SK-N-SH treated with all-trans-retinoic acid at 6 μM for 48 hours (cell line): ENCODE data around the gene RALB.
A peak's percentile ranks its signal among the peaks of the same experiment; 100 is the strongest.

ENCODE experiments used
- ATAC-seq: fragments of 200-7000 bp; cut with Tn5 transposase; 3 replicates; pipeline ENCODE4 v1.9.1; 2020; ENCODE audit warnings: mild to moderate bottlenecking, moderate library complexity
- ARNTL ChIP-seq: fragments of 450-650 bp; formaldehyde crosslinking; IDR thresholded peaks from 2 replicates; pipeline ENCODE4 v1.5.0; 2020; ENCODE audit warnings: low read depth, mild to moderate bottlenecking, moderate library complexity, borderline replicate concordance
- BACH2 ChIP-seq: fragments of 250-450 bp; sonication (Bioruptor Pico); IDR thresholded peaks from 2 replicates; pipeline ENCODE4 v1.9.0; 2021; ENCODE audit warnings: mild to moderate bottlenecking, borderline replicate concordance
- ESRRG ChIP-seq: fragments of 250-450 bp; sonication (Bioruptor Pico); IDR thresholded peaks from 2 replicates; pipeline ENCODE4 v1.6.1; 2021; ENCODE audit warnings: mild to moderate bottlenecking
- GLIS3 ChIP-seq: fragments of 250-450 bp; sonication (Bioruptor Pico); IDR thresholded peaks from 2 replicates; pipeline ENCODE4 v1.5.0; 2020; ENCODE audit warnings: mild to moderate bottlenecking, moderate library complexity
- ISL1 ChIP-seq: fragments of 250-450 bp; sonication (Bioruptor Pico); IDR thresholded peaks from 2 replicates; pipeline ENCODE4 v2.1.2; 2022; ENCODE audit warnings: mild to moderate bottlenecking, moderate library complexity
- OSR1 ChIP-seq: fragments of 250-450 bp; sonication (Bioruptor Pico); IDR thresholded peaks from 2 replicates; pipeline ENCODE4 v1.8.0; 2022; ENCODE audit warnings: moderate library complexity, mild to moderate bottlenecking, inconsistent platforms
- PPARA ChIP-seq: fragments of 250-450 bp; sonication (Bioruptor Pico); IDR thresholded peaks from 2 replicates; pipeline ENCODE4 v1.5.0; 2020; ENCODE audit warnings: mild to moderate bottlenecking, borderline replicate concordance
- RARB ChIP-seq: fragments of 250-450 bp; sonication (Bioruptor Pico); IDR thresholded peaks from 2 replicates; pipeline ENCODE4 v1.8.0; 2021; ENCODE audit warnings: mild to moderate bottlenecking, moderate library complexity
- TCF4 ChIP-seq: fragments of 250-450 bp; sonication (Bioruptor Pico); IDR thresholded peaks from 2 replicates; pipeline ENCODE4 v1.8.0; 2021; ENCODE audit warnings: mild to moderate bottlenecking, moderate library complexity, borderline replicate concordance
- TOX ChIP-seq: fragments of 250-450 bp; sonication (Bioruptor Pico); IDR thresholded peaks from 2 replicates; pipeline ENCODE4 v1.8.0; 2021; ENCODE audit warnings: mild to moderate bottlenecking, moderate library complexity, borderline replicate concordance
- ZC3H10 ChIP-seq: fragments of 250-450 bp; sonication (Bioruptor Pico); IDR thresholded peaks from 2 replicates; pipeline ENCODE4 v1.5.1; 2021; ENCODE audit warnings: mild to moderate bottlenecking, moderate library complexity
- ZFP3 ChIP-seq: fragments of 250-450 bp; sonication (Bioruptor Pico); IDR thresholded peaks from 2 replicates; pipeline ENCODE4 v1.5.0; 2020; ENCODE audit warnings: mild to moderate bottlenecking, moderate library complexity
- ZFP30 ChIP-seq: fragments of 450-650 bp; formaldehyde crosslinking; IDR thresholded peaks from 2 replicates; pipeline ENCODE4 v1.5.0; 2022; ENCODE audit warnings: mild to moderate bottlenecking, moderate library complexity
- ZNF565 ChIP-seq: fragments of 450-650 bp; formaldehyde crosslinking; conservative IDR thresholded peaks from 2 replicates; pipeline ENCODE4 v1.5.0; 2020; ENCODE audit warnings: low read depth, mild to moderate bottlenecking, moderate library complexity
- ZNF70 ChIP-seq: fragments of 450-650 bp; formaldehyde crosslinking; IDR thresholded peaks from 2 replicates; pipeline ENCODE4 v1.5.0; 2020; ENCODE audit warnings: mild to moderate bottlenecking, moderate library complexity
- ZNF8 ChIP-seq: fragments of 450-650 bp; formaldehyde crosslinking; IDR thresholded peaks from 2 replicates; pipeline ENCODE4 v1.5.0; 2020; ENCODE audit warnings: mild to moderate bottlenecking, moderate library complexity
- TF ChIP-seq, protein P1 (sequence below): fragments of 250-450 bp; sonication (Bioruptor Pico); IDR thresholded peaks from 2 replicates; pipeline ENCODE4 v1.5.1; 2020; ENCODE audit warnings: low read depth, mild to moderate bottlenecking, moderate library complexity
- TF ChIP-seq, protein P2 (sequence below): fragments of 250-450 bp; sonication (Bioruptor Pico); IDR thresholded peaks from 2 replicates; pipeline ENCODE4 v1.5.0; 2020; ENCODE audit warnings: mild to moderate bottlenecking, moderate library complexity
- TF ChIP-seq, protein P3 (sequence below): fragments of 250-450 bp; sonication (Bioruptor Pico); IDR thresholded peaks from 2 replicates; pipeline ENCODE4 v1.8.0; 2020; ENCODE audit warnings: mild to moderate bottlenecking, moderate library complexity, borderline replicate concordance
- TF ChIP-seq, protein P4 (sequence below): fragments of 250-450 bp; sonication (Bioruptor Pico); IDR thresholded peaks from 2 replicates; pipeline ENCODE4 v1.5.1; 2021; ENCODE audit warnings: mild to moderate bottlenecking, moderate library complexity

Gene RALB

DNA sequence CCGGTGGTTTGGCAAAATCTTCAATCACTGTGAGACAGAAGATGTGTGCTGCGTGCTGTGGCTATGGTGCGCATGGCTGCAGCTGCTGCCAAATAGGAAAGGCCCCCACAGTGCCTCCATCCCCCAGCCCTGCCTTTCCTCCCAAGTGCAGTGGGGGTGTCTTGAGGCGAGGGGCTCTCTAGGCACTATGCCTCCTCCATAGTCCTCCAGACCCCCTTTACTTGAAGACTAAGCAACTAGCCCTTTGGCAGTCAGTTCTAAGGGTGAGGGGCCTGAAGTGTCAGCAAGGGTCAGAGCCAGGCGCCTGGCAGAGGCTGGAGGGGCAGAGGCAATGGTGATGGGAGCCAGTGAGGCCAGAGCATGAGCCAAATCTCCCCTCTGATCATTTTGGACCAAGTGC is 15.9 kb upstream of the RALB start:
- no peak for TF ChIP-seq ARNTL (CRISPR knock-in tag)
- no peak for TF ChIP-seq ZNF565 (CRISPR knock-in tag)
- TF ChIP-seq, protein P1, sequence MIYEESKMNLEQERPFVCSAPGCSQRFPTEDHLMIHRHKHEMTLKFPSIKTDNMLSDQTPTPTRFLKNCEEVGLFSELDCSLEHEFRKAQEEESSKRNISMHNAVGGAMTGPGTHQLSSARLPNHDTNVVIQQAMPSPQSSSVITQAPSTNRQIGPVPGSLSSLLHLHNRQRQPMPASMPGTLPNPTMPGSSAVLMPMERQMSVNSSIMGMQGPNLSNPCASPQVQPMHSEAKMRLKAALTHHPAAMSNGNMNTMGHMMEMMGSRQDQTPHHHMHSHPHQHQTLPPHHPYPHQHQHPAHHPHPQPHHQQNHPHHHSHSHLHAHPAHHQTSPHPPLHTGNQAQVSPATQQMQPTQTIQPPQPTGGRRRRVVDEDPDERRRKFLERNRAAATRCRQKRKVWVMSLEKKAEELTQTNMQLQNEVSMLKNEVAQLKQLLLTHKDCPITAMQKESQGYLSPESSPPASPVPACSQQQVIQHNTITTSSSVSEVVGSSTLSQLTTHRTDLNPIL (CRISPR knock-in tag): no peak
- no peak for TF ChIP-seq BACH2 (CRISPR knock-in tag)
- TF ChIP-seq GLIS3 (CRISPR knock-in tag): no peak
- no peak for TF ChIP-seq ZNF70 (CRISPR knock-in tag)
- no peak for TF ChIP-seq ZC3H10 (CRISPR knock-in tag)
- TF ChIP-seq OSR1: no peak
- TF ChIP-seq ISL1 (CRISPR knock-in tag): no peak
- TF ChIP-seq, protein P2, sequence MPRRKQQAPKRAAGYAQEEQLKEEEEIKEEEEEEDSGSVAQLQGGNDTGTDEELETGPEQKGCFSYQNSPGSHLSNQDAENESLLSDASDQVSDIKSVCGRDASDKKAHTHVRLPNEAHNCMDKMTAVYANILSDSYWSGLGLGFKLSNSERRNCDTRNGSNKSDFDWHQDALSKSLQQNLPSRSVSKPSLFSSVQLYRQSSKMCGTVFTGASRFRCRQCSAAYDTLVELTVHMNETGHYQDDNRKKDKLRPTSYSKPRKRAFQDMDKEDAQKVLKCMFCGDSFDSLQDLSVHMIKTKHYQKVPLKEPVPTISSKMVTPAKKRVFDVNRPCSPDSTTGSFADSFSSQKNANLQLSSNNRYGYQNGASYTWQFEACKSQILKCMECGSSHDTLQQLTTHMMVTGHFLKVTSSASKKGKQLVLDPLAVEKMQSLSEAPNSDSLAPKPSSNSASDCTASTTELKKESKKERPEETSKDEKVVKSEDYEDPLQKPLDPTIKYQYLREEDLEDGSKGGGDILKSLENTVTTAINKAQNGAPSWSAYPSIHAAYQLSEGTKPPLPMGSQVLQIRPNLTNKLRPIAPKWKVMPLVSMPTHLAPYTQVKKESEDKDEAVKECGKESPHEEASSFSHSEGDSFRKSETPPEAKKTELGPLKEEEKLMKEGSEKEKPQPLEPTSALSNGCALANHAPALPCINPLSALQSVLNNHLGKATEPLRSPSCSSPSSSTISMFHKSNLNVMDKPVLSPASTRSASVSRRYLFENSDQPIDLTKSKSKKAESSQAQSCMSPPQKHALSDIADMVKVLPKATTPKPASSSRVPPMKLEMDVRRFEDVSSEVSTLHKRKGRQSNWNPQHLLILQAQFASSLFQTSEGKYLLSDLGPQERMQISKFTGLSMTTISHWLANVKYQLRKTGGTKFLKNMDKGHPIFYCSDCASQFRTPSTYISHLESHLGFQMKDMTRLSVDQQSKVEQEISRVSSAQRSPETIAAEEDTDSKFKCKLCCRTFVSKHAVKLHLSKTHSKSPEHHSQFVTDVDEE (CRISPR knock-in tag): no peak
- TF ChIP-seq ESRRG (CRISPR knock-in tag): no peak
- no peak for TF ChIP-seq ZFP30
- TF ChIP-seq, protein P3, sequence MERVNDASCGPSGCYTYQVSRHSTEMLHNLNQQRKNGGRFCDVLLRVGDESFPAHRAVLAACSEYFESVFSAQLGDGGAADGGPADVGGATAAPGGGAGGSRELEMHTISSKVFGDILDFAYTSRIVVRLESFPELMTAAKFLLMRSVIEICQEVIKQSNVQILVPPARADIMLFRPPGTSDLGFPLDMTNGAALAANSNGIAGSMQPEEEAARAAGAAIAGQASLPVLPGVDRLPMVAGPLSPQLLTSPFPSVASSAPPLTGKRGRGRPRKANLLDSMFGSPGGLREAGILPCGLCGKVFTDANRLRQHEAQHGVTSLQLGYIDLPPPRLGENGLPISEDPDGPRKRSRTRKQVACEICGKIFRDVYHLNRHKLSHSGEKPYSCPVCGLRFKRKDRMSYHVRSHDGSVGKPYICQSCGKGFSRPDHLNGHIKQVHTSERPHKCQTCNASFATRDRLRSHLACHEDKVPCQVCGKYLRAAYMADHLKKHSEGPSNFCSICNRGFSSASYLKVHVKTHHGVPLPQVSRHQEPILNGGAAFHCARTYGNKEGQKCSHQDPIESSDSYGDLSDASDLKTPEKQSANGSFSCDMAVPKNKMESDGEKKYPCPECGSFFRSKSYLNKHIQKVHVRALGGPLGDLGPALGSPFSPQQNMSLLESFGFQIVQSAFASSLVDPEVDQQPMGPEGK (CRISPR knock-in tag): no peak
- TF ChIP-seq TOX (CRISPR knock-in tag): no peak
- ATAC-seq: no peak

DNA sequence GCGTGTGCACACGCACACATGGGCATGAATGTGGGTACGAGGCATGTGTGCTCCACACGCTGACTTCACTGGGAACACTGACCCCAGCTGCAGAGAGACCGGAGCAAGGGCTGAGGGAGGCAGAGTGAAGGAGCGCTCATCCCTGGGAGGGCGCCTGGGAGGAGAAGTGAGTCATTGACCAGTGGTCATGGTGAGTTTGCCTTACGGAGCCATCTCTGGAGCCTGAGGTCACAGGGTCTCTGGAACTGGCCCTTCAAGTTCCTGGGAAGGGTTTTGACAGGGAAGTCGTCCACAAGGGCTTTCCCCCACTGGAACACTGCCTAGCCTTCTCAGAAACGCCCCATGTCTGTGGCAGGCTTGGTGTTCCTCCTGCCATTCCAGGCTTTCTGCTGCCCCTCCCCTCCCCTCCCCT is 15.2 kb upstream of the RALB start:
- TF ChIP-seq, protein P3 (CRISPR knock-in tag): no peak
- TF ChIP-seq ZNF8 (CRISPR knock-in tag) (no peak), ZNF565 (CRISPR knock-in tag) (no peak), PPARA (CRISPR knock-in tag) (no peak), ZNF70 (CRISPR knock-in tag) (no peak), GLIS3 (CRISPR knock-in tag) (no peak)
- TF ChIP-seq, protein P4, sequence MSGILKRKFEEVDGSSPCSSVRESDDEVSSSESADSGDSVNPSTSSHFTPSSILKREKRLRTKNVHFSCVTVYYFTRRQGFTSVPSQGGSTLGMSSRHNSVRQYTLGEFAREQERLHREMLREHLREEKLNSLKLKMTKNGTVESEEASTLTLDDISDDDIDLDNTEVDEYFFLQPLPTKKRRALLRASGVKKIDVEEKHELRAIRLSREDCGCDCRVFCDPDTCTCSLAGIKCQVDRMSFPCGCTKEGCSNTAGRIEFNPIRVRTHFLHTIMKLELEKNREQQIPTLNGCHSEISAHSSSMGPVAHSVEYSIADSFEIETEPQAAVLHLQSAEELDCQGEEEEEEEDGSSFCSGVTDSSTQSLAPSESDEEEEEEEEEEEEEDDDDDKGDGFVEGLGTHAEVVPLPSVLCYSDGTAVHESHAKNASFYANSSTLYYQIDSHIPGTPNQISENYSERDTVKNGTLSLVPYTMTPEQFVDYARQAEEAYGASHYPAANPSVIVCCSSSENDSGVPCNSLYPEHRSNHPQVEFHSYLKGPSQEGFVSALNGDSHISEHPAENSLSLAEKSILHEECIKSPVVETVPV (CRISPR knock-in tag): no peak
- ATAC-seq: peak; percentile 66

DNA sequence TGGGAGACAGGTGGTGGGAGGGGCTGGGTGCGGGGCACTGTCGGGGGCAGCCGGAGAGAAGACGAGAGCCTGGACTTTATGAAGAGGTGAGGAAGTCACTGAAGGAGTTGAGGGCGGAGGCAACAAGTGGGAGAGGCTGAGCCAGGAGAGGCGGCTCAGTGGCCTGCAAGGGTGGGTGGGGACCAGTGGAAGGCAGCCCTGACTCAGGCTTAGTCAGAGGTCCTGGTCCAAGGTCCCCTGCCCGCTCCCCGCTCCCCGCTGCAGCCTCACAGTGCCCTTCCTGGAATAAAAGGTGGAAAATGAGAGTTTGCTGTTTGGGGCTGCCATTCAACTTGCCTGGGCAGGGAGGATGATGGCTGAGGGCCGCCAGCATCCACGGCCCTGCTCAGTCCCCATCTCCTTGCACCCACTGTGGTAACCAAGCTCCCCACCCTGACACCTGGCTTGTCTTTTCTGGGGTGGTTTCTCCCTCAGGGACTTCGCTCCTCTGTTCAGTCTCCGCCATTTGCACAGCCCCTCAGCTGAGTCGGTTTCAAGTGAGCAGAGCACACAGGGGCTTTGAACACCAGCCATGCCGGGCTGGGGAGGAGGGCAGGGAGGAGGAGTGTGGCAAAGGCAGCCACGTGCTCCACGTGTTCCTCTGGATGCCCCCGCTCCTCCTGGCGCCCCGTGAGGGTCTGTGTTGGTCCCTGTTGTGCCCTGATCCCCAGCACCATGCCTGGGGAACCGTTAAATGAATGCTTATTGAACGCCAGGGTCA is 13.7 kb upstream of the RALB start:
- peak; percentile 83 for ATAC-seq
- TF ChIP-seq ESRRG (CRISPR knock-in tag) (no peak), ARNTL (CRISPR knock-in tag) (no peak), TOX (CRISPR knock-in tag) (no peak), ZFP3 (CRISPR knock-in tag) (no peak), RARB (no peak), TCF4 (no peak), ZFP30 (no peak)
